K562 (cell line): ENCODE data around the gene OPHN1. TPM values are rescaled to one million over a fixed set of nuclear protein-coding genes. Genes with fewer than 3 reads are reported as not detected.

Source experiments
- ATAC-seq: fragments of 200-7000 bp; cut with Tn5 transposase; 3 replicates; pipeline ENCODE4 v1.9.1; 2020; ENCODE audit warnings: moderate library complexity
- BruUV-seq: library from RNA; stranded (reverse); fragments of 400-500 nt; replicated peaks from 2 replicates; lab custom pipeline; 2021; lab: Mats Ljungman, UMichigan
- CTCF ChIA-PET: fragments of 300-600 bp; formaldehyde crosslinking; extraction: SDS; loops from one replicate; lab custom pipeline; 2021; ENCODE audit warnings: low intra/inter-chr PET ratio; lab: Yijun Ruan, JAX
- POLR2A ChIA-PET: fragments of 300-600, 350-650 bp; sonication (Branson Sonifier 250); formaldehyde crosslinking; extraction: SDS; loops from one replicate; lab custom pipeline; 2021; ENCODE audit warnings: antibody characterized with exemption, inconsistent platforms; lab: Yijun Ruan, JAX
- DNase-seq, 4 experiments: peaks; one replicate each; pipeline versions ENCODE4 v3.0.0 to v3.0.0-alpha.2; 2011 to 2018; ENCODE audit warnings: low spot score in 3 of 4, mixed read lengths in 3 of 4; ENCODE audit errors: extremely low read depth in 1 of 4
- FAIRE-seq: peaks from 2 replicates; lab custom pipeline; 2011; peaks lifted over from hg19 to GRCh38; lab: Jason Lieb, UNC
- H2AFZ ChIP-seq: 2 replicates; pipeline ENCODE4 v1.6.0; 2011; ENCODE audit warnings: low read depth, low read length, control low read depth, inconsistent platforms
- H3K27ac ChIP-seq: fragments of 200-600 bp; 3 replicates; pipeline ENCODE4 v1.8.0; 2011; ENCODE audit warnings: low read depth, mild to moderate bottlenecking, control low read depth, inconsistent platforms, low read length, moderate library complexity, mixed read lengths; ENCODE audit errors: extremely low read depth
- H3K27me3 ChIP-seq, 2 experiments: fragments of 300-600 bp in 1 of 2; 2 replicates in 1 of 2; 3 replicates in 1 of 2; pipeline versions ENCODE4 v1.6.0 to v1.8.0; 2011; ENCODE audit warnings: inconsistent platforms in 2 of 2, low read length in 2 of 2, mild to moderate bottlenecking in 1 of 2, mixed read lengths in 1 of 2, moderate library complexity in 1 of 2; ENCODE audit not compliant: control insufficient read depth in 2 of 2, insufficient read depth in 2 of 2
- H3K36me3 ChIP-seq: fragments of 300-600 bp; 3 replicates; pipeline ENCODE4 v1.8.0; 2011; ENCODE audit warnings: mild to moderate bottlenecking, low read length, inconsistent platforms; ENCODE audit not compliant: control insufficient read depth, insufficient read depth
- H3K4me1 ChIP-seq, 2 experiments: fragments of 200-600 bp in 1 of 2; replicated peaks in 1 of 2; 2 replicates in 1 of 2; 3 replicates in 1 of 2; pipeline versions ENCODE4 v1.5.1 to v1.8.0; 2011; ENCODE audit warnings: inconsistent platforms in 2 of 2, low read length in 2 of 2, mild to moderate bottlenecking in 1 of 2, mixed read lengths in 1 of 2, moderate library complexity in 1 of 2; ENCODE audit not compliant: control insufficient read depth in 2 of 2, insufficient read depth in 2 of 2
- H3K4me2 ChIP-seq: 2 replicates; pipeline ENCODE4 v1.6.1; 2011; ENCODE audit warnings: low read length, control low read depth, inconsistent platforms, mixed read lengths; ENCODE audit not compliant: insufficient read depth
- H3K4me3 ChIP-seq: fragments of 200-600 bp; sonication (generic), shearing (Covaris generic); 2 replicates; pipeline ENCODE4 v1.5.1; 2016; ENCODE audit warnings: control low read depth, inconsistent platforms
- H3K79me2 ChIP-seq: fragments of 200-600 bp; 3 replicates; pipeline ENCODE4 v1.8.0; 2011; ENCODE audit warnings: low read length, inconsistent platforms; ENCODE audit not compliant: control insufficient read depth, insufficient read depth
- H3K9ac ChIP-seq, 2 experiments: 2 replicates each; pipeline versions ENCODE4 v1.6.0 to v1.6.1; 2011; ENCODE audit warnings: low read depth in 2 of 2, low read length in 2 of 2, control low read depth in 1 of 2, inconsistent platforms in 1 of 2, mild to moderate bottlenecking in 1 of 2, mixed read lengths in 1 of 2; ENCODE audit not compliant: insufficient read depth in 1 of 2
- H3K9me1 ChIP-seq: one replicate; pipeline ENCODE4 v1.6.0; 2011; ENCODE audit warnings: inconsistent platforms, mild to moderate bottlenecking, low read length, moderate library complexity; ENCODE audit not compliant: control insufficient read depth, insufficient read depth
- H3K9me3 ChIP-seq: replicated peaks from 2 replicates; pipeline ENCODE4 v1.5.1; 2011; ENCODE audit warnings: low read depth, low read length, inconsistent platforms; ENCODE audit not compliant: control insufficient read depth, insufficient read depth
- H4K20me1 ChIP-seq: replicated peaks from 2 replicates; pipeline ENCODE4 v1.6.1; 2011; ENCODE audit warnings: low read length, inconsistent platforms, mixed read lengths; ENCODE audit not compliant: control insufficient read depth, insufficient read depth
- ADNP ChIP-seq: fragments of 200-800 bp; sonication (Bioruptor generic); IDR thresholded peaks from 2 replicates; pipeline ENCODE4 v1.6.1; 2016; ENCODE audit warnings: missing genetic modification characterization, missing compliant biosample characterization
- C11orf30 ChIP-seq: fragments of 450-650 bp; IDR thresholded peaks from 2 replicates; pipeline ENCODE4 v1.6.1; 2016; ENCODE audit warnings: low read depth, mild to moderate bottlenecking
- ERF ChIP-seq: fragments of 450-650 bp; formaldehyde crosslinking; IDR thresholded peaks from 2 replicates; pipeline ENCODE4 v1.4.0; 2020; ENCODE audit warnings: mild to moderate bottlenecking, mixed read lengths
- PTTG1 ChIP-seq: fragments of 450-650 bp; IDR thresholded peaks from 2 replicates; pipeline ENCODE4 v1.6.1; 2016; ENCODE audit warnings: low read depth, mild to moderate bottlenecking, missing genetic modification characterization, missing compliant biosample characterization
- TARDBP ChIP-seq: fragments of 450-650 bp; IDR thresholded peaks from 2 replicates; pipeline ENCODE4 v1.6.1; 2016
- TEAD4 ChIP-seq, 2 experiments: sonication (generic) in 1 of 2; formaldehyde crosslinking in 1 of 2; IDR thresholded peaks; 2 replicates each; pipeline versions ENCODE4 v1.6.1 to v1.8.0; 2012 to 2022; ENCODE audit warnings: borderline replicate concordance in 1 of 2, inconsistent platforms in 1 of 2, low read length in 1 of 2, mild to moderate bottlenecking in 1 of 2, missing genetic modification reagents in 1 of 2
- U2AF2 ChIP-seq: fragments of 200-400 bp; formaldehyde crosslinking; optimal IDR thresholded peaks from 2 replicates; pipeline ENCODE3; 2017; ENCODE audit warnings: low read depth, mild to moderate bottlenecking, low read length
- ZEB2 ChIP-seq: fragments of 450-650 bp; IDR thresholded peaks from 2 replicates; pipeline ENCODE4 v1.6.1; 2016
- ZNF143 ChIP-seq: sonication (generic); formaldehyde crosslinking; IDR thresholded peaks from 2 replicates; pipeline ENCODE4 v1.9.0; 2022; ENCODE audit warnings: mild to moderate bottlenecking, missing genetic modification reagents
- WGBS: fragments of 100-300 bp; shearing (Covaris generic); methylation state at CpG from one replicate; pipeline ENCODE4 v1.1.6; 2016; ENCODE audit warnings: low coverage, mixed read lengths; ENCODE audit not compliant: insufficient coverage; ENCODE audit errors: missing lambda C conversion rate; 5-methylcytosine and 5-hydroxymethylcytosine counted together
- in situ Hi-C: fragments of 300-500 bp; cut with MboI; formaldehyde crosslinking; loops from 4 replicates; pipeline ENCODE4 v1.15.0; 2018; ENCODE audit warnings: inconsistent platforms, mixed read lengths
- intact Hi-C: fragments of 100-400 bp; cut with micrococcal nuclease; formaldehyde crosslinking; loops from 2 replicates; pipeline ENCODE4 v1.14.2; 2022
- polyA plus RNA-seq, 8 experiments: library from polyadenylated mRNA; depleted of rRNA in 4 of 8; stranded (reverse) in 5 of 8; unstranded in 3 of 8; fragments of >200 nt; fragmentation: Nextera tagmentation in 2 of 8; fragmentation: Illumina TruSeq in 1 of 8; extraction: Ambion mirVana in 2 of 8; extraction: Trizol in 1 of 8; gene quantifications; 2 replicates each; pipeline versions ENCODE4 v1.2.1 to v1.2.3, GENCODE V29; 2011 to 2014; ENCODE audit warnings: inconsistent platforms in 1 of 8, missing spikeins in 1 of 8
- total RNA-seq, 7 experiments: library from RNA; depleted of rRNA in 6 of 7; stranded (reverse); fragments of >200 nt in 6 of 7; fragmentation: Illumina TruSeq in 2 of 7; extraction: Trizol in 2 of 7; gene quantifications; 2 replicates each; pipeline versions ENCODE4 v1.2.1 to v1.2.3, GENCODE V29; 2011 to 2021; ENCODE audit warnings: low replicate concordance in 1 of 7
- TF ChIP-seq, protein P1 (sequence below): fragments of 250-450 bp; sonication (Bioruptor Pico); IDR thresholded peaks from 2 replicates; pipeline ENCODE4 v1.5.0; 2020; ENCODE audit warnings: mild to moderate bottlenecking, borderline replicate concordance
- TF ChIP-seq, protein P2 (sequence below): sonication (generic); IDR thresholded peaks from 2 replicates; pipeline ENCODE4 v1.6.1; 2016
- TF ChIP-seq, protein P3 (sequence below), 2 experiments: fragments of 450-650 bp; IDR thresholded peaks; 2 replicates each; pipeline ENCODE4 v1.6.1; 2016; ENCODE audit warnings: mild to moderate bottlenecking in 2 of 2, borderline replicate concordance in 1 of 2, low read depth in 1 of 2, moderate library complexity in 1 of 2

OPHN1 gene
- total and polyA plus RNA-seq, 9 of the 15 experiments (the other 6 are each of a cell fraction or from before 2014, with no cell fraction given): 0.28 to 1.8 (median 1.0) TPM

DNA sequence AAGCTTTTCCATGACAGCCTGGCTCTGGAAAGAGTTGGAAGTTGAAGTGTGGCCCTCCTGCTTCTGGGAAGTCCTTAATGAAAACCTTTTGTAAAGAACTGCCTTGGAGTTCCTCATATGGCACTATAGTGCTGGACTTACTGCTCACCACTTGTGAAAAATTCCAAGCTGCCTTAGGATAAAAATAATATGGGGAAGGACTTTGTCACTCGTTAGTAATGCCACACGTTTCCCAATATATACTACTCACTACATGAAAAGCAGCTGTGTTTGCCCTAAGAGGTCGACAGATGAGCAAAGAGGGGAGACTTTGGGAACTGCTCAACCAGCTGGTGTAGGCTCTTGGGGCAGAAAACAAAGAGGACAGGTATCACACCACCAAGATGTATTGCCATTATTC lies 11.7 kb downstream of the OPHN1 start:
- Histone ChIP-seq H3K9ac (no peak overlapping the region), H3K4me1 (no peaks in the 10 kb centered on the region), H3K4me2 (no peak overlapping the region), H3K79me2 (no peaks in the 10 kb centered on the region), H4K20me1 (no peaks in the 10 kb centered on the region), H3K27me3 (no peaks in the 10 kb centered on the region), H3K4me3 (no peak overlapping the region), H2AFZ (no peak overlapping the region), H3K9me3 (no peaks in the 10 kb centered on the region), H3K36me3 (no peaks in the 10 kb centered on the region), H3K27ac (no peak overlapping the region), H3K9me1 (no peaks in the 10 kb centered on the region)
- DNase-seq (no peak), ATAC-seq (no peak), FAIRE-seq (no peak)
- no TSS peak for BruUV-seq
- POLR2A ChIA-PET: interaction anchor here (0.7 to 2.7 kb wide), 3 partner anchors 11 to 18 kb away, joined by 3 to 8 read pairs (median 4); partner anchors contain the start of gene OPHN1
- 3% methylated on average over 3 of the region's 3 CpGs for WGBS
- in situ Hi-C loops (no loop called here), intact Hi-C loops (no loop called here)
- TF ChIP-seq, protein P1, sequence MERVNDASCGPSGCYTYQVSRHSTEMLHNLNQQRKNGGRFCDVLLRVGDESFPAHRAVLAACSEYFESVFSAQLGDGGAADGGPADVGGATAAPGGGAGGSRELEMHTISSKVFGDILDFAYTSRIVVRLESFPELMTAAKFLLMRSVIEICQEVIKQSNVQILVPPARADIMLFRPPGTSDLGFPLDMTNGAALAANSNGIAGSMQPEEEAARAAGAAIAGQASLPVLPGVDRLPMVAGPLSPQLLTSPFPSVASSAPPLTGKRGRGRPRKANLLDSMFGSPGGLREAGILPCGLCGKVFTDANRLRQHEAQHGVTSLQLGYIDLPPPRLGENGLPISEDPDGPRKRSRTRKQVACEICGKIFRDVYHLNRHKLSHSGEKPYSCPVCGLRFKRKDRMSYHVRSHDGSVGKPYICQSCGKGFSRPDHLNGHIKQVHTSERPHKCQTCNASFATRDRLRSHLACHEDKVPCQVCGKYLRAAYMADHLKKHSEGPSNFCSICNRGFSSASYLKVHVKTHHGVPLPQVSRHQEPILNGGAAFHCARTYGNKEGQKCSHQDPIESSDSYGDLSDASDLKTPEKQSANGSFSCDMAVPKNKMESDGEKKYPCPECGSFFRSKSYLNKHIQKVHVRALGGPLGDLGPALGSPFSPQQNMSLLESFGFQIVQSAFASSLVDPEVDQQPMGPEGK: no peak
- TF ChIP-seq TARDBP (no peak), ADNP (no peak), PTTG1 (tag) (no peak), ERF (CRISPR knock-in tag) (no peak), TEAD4 (IDR thresholded peaks at IDR 0.05; ENCODE audit: low read length) (no peak), TEAD4 (CRISPR knock-in tag; IDR thresholded peaks at IDR 0.05; ENCODE audit: borderline replicate concordance) (no peak), C11orf30 (no peak), ZNF143 (CRISPR knock-in tag) (no peak), ZEB2 (no peak), U2AF2 (no peak)
- TF ChIP-seq, protein P2, sequence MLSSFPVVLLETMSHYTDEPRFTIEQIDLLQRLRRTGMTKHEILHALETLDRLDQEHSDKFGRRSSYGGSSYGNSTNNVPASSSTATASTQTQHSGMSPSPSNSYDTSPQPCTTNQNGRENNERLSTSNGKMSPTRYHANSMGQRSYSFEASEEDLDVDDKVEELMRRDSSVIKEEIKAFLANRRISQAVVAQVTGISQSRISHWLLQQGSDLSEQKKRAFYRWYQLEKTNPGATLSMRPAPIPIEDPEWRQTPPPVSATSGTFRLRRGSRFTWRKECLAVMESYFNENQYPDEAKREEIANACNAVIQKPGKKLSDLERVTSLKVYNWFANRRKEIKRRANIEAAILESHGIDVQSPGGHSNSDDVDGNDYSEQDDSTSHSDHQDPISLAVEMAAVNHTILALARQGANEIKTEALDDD: no peak
- TF ChIP-seq, protein P3, sequence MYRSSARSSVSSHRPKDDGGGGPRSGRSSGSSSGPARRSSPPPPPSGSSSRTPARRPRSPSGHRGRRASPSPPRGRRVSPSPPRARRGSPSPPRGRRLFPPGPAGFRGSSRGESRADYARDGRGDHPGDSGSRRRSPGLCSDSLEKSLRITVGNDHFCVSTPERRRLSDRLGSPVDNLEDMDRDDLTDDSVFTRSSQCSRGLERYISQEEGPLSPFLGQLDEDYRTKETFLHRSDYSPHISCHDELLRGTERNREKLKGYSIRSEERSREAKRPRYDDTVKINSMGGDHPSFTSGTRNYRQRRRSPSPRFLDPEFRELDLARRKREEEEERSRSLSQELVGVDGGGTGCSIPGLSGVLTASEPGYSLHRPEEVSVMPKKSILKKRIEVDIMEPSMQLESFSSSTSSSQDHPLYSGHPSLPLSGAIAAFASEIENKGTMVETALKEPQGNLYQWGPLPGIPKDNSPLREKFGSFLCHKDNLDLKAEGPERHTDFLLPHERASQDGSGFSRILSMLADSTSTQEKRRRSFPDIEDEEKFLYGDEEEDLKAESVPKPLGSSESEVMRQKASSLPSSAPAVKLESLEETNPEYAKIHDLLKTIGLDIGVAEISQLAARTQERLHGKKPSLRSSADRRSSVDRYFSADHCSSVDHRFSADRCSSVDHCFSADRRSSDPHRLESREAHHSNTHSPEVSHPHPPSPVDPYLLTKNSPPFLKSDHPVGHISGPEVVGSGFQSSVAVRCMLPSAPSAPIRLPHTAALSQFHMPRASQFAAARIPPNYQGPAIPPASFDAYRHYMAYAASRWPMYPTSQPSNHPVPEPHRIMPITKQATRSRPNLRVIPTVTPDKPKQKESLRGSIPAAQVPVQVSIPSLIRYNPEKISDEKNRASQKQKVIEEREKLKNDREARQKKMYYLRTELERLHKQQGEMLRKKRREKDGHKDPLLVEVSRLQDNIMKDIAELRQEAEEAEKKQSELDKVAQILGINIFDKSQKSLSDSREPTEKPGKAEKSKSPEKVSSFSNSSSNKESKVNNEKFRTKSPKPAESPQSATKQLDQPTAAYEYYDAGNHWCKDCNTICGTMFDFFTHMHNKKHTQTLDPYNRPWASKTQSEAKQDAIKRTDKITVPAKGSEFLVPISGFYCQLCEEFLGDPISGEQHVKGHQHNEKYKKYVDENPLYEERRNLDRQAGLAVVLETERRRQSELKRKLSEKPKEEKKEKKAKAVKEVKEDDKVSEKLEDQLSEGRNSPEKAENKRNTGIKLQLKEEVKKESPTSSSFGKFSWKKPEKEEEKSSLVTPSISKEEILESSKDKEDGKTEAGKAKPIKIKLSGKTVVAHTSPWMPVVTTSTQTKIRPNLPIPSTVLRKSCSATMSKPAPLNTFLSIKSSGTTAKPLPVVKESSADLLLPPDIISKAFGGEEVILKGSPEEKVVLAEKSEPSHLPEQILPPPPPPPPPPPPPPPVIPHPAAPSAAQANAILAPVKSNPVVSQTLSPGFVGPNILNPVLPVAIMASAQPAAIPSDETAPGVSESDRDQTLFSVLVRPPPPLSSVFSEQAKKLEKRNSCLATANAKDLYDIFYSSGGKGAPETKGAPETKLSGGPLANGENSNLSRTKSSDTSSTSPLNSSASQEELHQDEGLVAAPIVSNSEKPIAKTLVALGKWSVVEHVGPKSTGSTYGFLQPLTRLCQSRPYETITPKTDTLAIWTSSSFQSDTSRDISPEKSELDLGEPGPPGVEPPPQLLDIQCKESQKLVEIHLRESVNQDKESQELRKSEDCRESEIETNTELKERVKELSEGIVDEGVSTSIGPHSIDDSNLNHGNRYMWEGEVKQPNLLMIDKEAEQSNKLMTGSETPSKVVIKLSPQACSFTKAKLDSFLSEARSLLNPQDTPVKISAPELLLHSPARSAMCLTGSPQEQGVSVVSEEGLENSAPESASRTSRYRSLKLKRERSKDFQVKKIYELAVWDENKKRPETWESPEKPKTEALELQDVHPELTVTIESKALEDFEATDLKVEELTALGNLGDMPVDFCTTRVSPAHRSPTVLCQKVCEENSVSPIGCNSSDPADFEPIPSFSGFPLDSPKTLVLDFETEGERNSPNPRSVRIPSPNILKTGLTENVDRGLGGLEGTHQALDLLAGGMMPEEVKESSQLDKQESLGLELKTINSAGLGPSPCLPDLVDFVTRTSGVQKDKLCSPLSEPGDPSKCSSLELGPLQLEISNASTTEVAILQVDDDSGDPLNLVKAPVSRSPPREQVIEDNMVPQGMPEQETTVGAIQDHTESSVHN (IDR thresholded peaks at IDR 0.05; ENCODE audit: borderline replicate concordance in 1 of 2, low read depth in 1 of 2): no peak
- CTCF ChIA-PET: no interaction called here
